Peyer's patch (tissue), 4 donors: ENCODE data around the gene INTS4.
"Not testable (repeated sequence)": the region's sequence is repeated elsewhere in the genome, so short reads cannot be mapped to it uniquely, and the experiment has no call there.

Experiments used
- CTCF ChIP-seq, 6 experiments: fragments of 450-650 bp in 4 of 6; fragments of 200-600 bp in 2 of 6; sonication (generic) in 1 of 6; IDR thresholded peaks; one replicate each; pipeline ENCODE4 v1.5.1; 2017 to 2019; ENCODE audit warnings: antibody characterized with exemption in 6 of 6, mild to moderate bottlenecking in 3 of 6, moderate library complexity in 1 of 6
- POLR2A ChIP-seq, 2 donors: fragments of 450-650 bp; IDR thresholded peaks; one replicate each; pipeline ENCODE4 v1.5.1; 2017; ENCODE audit warnings: antibody characterized with exemption in 2 of 2, mild to moderate bottlenecking in 2 of 2, moderate library complexity in 2 of 2

GRCh38 chr11:78014937-78015520, 20.6 kb upstream of the INTS4 start:
- TF ChIP-seq CTCF, POLR2A (IDR thresholded peaks at IDR 0.05): not testable (repeated sequence)
